Urinary bladder (tissue), 4 donors: ENCODE data around the gene EXOC1. TPM values are rescaled to one million over a fixed set of nuclear protein-coding genes. Genes with fewer than 3 reads are reported as not detected.
A peak's percentile ranks its signal among the peaks of the same experiment; 100 is the strongest.
"Not testable (repeated sequence)": the region's sequence is repeated elsewhere in the genome, so short reads cannot be mapped to it uniquely, and the experiment has no call there.

Source experiments
- DNase-seq: peaks from one replicate; pipeline ENCODE4 v3.0.0-alpha.2; 2015; ENCODE audit errors: extremely low spot score
- H3K27ac ChIP-seq: one replicate; pipeline ENCODE4 v1.5.1; 2013; ENCODE audit warnings: low read depth, mild to moderate bottlenecking, moderate library complexity
- H3K36me3 ChIP-seq: one replicate; pipeline ENCODE4 v1.6.1; 2013; ENCODE audit warnings: mild to moderate bottlenecking, moderate library complexity; ENCODE audit not compliant: insufficient read depth
- H3K4me1 ChIP-seq: one replicate; pipeline ENCODE4 v1.6.1; 2013; ENCODE audit warnings: mild to moderate bottlenecking, moderate library complexity; ENCODE audit not compliant: insufficient read depth
- H3K4me3 ChIP-seq: one replicate; pipeline ENCODE4 v1.5.1; 2013; ENCODE audit warnings: low read depth, low read length
- WGBS: extraction: QIAGEN DNeasy Blood & Tissue Kit; methylation state at CpG from one replicate; pipeline ENCODE4 v1.1.7; 2013; 5-methylcytosine and 5-hydroxymethylcytosine counted together
- polyA plus RNA-seq: library from polyadenylated mRNA; stranded (reverse); fragments of 200-250 nt; gene quantifications from one replicate; pipeline ENCODE4 v1.2.3, GENCODE V29; 2013
- total RNA-seq: library from RNA; depleted of rRNA; stranded (reverse); fragments of >200 nt; gene quantifications from one replicate; pipeline ENCODE4 v1.2.3, GENCODE V29; 2014
- donor health status: healthy with polysubstance abuse.
- donor health status: healthy.

Gene EXOC1
- total and polyA plus RNA-seq, 2 donors, result 16.2 to 70.6 TPM

DNA sequence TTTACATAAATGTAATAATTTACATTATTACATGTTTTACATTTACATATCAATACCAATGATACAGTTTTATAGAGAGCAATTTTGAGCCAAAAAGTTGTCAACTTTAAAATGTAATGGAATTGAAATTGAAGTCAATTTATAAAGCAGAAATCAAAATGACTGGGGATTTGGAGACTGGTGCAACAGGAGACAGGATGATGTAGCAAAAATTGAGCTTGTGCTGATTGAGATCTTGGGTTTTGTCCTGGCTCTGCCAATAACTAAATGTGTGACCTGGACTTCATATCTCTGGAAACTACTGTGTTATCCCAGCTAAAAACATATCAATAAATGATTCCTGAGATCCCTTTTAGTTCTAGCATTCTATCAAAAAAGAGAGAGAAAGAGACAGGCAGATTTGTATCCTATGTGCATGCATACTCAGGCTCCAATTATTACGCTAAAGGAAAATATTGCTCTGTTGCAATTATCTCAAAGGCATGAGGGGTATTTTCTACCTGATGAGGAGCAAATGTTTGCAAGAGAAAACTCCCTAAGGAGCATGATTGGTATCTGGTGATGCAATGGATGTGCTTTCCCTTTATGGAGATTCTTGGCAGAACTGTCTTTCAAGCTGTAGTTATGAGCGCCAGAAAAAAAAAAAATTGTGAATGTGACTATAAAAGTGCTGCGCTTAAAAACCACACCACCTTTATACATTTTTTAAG is 19.2 kb upstream of the EXOC1 start:
- H3K27ac ChIP-seq, result no peak overlapping the region
- H3K36me3 ChIP-seq, result no peaks in the 10 kb centered on the region
- DNase-seq, result no peak
- no peaks in the 10 kb centered on the region for H3K4me1 ChIP-seq
- 93% methylated on average over 3 of the region's 3 CpGs for WGBS
- H3K4me3 ChIP-seq, result no peak overlapping the region

DNA sequence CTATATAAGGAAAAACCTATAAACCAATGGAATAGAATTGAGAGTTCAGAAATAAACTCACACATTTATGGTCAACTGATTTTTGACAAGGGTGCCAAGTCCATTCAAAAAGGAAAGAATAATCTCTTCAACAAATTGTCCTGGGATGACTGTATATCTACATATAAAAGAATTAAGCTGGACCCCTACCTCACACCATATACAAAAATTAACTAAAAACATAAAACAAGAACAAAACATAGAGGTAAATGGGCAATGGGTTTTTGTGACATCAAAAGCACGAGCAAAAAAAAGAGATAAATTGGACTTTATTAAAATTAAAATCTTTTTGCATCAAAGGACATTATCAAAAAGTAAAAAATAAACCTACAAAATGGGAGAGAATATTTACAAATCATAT is 15.5 kb upstream of the EXOC1 start:
- WGBS, result 74% methylated on average over 1 of the region's 1 CpG
- Histone ChIP-seq H3K4me1 (no peaks in the 10 kb centered on the region), H3K4me3 (no peak overlapping the region), H3K36me3 (no peaks in the 10 kb centered on the region), H3K27ac (no peak overlapping the region)
- DNase-seq, result no peak

- WGBS, result 77% methylated on average over 1 of the region's 1 CpG
- Histone ChIP-seq H3K27ac (no peak overlapping the region), H3K4me1 (no peaks in the 10 kb centered on the region), H3K36me3 (no peaks in the 10 kb centered on the region), H3K4me3 (no peak overlapping the region)
- no peak for DNase-seq
These were observed 15.1 kb upstream of the EXOC1 start for GRCh38 chr4:55838356-55838755.

DNA sequence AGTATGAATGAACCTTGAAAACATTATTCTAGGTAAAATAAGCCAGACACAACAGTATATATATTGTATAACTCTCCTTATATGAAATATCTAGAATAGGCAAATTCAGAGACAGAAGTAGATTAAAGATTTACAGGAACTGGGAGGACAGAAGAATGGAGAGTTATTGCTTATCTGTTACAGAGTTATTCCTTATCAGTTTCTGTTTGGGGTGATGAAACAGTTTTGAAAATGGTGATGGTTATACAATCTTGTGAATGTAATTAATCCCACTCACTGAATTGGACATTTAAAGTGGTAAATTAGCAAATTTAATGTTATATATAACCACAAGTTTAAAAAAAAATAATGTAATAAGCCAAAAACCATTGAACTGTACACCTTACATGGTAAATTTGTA is 14.5 kb upstream of the EXOC1 start:
- Histone ChIP-seq H3K27ac (no peak overlapping the region), H3K36me3 (no peaks in the 10 kb centered on the region), H3K4me1 (no peaks in the 10 kb centered on the region), H3K4me3 (no peak overlapping the region)
- DNase-seq, result no peak

GRCh38 chr4:55840956-55841355 is 12.5 kb upstream of the EXOC1 start:
- WGBS, result 78% methylated on average over 1 of the region's 1 CpG
- H3K4me3 ChIP-seq, result no peak overlapping the region
- H3K4me1 ChIP-seq, result no peaks in the 10 kb centered on the region
- H3K36me3 ChIP-seq, result no peaks in the 10 kb centered on the region
- H3K27ac ChIP-seq, result no peak overlapping the region
- DNase-seq, result no peak

DNA sequence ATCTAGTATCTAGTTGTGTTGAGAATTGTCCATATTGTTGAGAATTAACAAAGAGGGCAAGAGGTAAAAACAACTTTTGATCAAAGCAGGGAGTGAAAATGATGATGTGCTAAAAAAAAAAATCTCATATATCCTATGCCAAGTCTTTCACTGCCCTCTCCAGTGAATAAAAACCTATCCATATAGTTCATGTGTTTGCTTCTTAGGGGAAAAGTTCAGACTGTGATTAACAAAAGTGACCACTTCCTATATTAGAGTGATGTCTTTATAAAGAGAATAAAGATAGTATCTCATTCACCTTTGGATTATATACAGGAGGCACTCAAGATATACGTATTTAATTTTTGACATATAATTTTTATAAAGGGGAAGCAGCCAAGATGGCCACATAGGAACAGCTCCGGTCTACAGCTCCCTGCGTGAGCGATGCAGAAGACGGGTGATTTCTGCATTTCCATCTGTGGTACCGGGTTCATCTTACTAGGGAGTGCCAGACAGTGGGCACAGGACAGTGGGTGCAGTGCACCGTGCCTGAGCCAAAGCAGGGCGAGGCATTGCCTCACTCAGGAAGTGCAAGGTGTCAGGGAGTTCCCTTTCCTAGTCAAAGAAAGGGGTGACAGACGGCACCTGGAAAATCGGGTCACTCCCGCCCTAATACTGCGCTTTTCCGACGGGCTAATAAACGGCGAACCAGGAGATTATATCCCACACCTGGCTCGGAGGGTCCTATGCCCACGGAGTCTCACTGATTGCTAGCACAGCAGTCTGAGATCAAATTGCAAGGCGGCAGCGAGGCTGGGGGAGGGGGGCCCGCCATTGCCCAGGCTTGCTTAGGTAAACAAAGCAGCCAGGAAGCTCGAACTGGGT is 11.8 kb upstream of the EXOC1 start:
- not testable (repeated sequence) for H3K27ac ChIP-seq, H3K36me3 ChIP-seq, H3K4me1 ChIP-seq, H3K4me3 ChIP-seq, DNase-seq
- WGBS, result 74% methylated on average over 21 of the region's 22 CpGs

- WGBS, result 57% methylated on average over 10 of the region's 10 CpGs
- not testable (repeated sequence) for H3K4me1 ChIP-seq, H3K4me3 ChIP-seq, H3K36me3 ChIP-seq, DNase-seq, H3K27ac ChIP-seq
These were observed 11.1 kb upstream of the EXOC1 start for GRCh38 chr4:55842312-55842711.

DNA sequence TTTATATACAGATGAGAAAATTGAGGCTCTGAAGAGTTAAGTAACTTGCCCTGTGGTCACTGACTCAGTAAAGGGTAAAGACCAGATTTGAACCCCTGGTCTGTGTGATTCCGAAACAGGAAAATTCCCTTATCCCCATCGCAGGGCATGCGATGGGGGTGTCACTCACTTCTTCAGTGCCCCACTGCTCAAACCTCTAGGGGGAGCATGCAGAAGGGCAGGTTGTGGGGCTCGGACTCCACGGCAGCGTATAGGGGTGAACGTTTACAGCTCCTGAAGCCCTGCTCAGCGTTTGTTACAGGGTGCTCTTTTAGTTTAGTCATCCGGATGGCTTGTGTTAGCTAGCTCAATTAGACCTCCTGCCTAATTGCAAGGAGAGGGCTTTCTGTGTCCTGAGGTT is 3.7 kb upstream of the EXOC1 start:
- no peaks in the 10 kb centered on the region for H3K36me3 ChIP-seq
- H3K27ac ChIP-seq, result no peak overlapping the region
- DNase-seq, result no peak
- 69% methylated on average over 9 of the region's 9 CpGs for WGBS
- H3K4me1 ChIP-seq, result no peaks in the 10 kb centered on the region
- no peak overlapping the region for H3K4me3 ChIP-seq

DNA sequence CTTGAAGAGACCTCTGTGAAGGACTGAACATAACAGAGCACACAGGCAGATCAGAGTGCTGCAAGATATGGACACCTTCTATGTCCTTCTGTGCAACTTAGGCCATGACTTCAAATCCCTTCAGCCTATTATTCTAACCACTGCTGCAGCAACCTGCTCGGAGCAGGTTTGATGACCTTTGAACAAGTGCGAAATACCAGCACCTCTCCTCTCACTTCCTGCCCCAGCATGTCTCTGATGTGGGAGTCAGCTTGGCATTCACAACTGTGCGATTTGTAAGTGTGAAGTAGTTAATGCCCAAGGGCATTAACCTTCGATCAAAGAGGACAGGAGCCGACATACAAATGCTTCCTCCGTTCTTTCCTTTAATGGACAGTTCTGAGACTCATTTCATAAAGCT is 1.6 kb upstream of the EXOC1 start:
- 80% methylated on average over 6 of the region's 6 CpGs for WGBS
- H3K4me1 ChIP-seq, result no peaks in the 10 kb centered on the region
- no peak for DNase-seq
- H3K36me3 ChIP-seq, result no peaks in the 10 kb centered on the region
- no peak overlapping the region for H3K4me3 ChIP-seq
- no peak overlapping the region for H3K27ac ChIP-seq

- Histone ChIP-seq H3K27ac (no peak overlapping the region), H3K4me3 (peak overlapping the region; percentile 88), H3K4me1 (no peaks in the 10 kb centered on the region), H3K36me3 (no peaks in the 10 kb centered on the region)
- WGBS, result 15% methylated on average over 7 of the region's 7 CpGs
- DNase-seq, result no peak
These were observed 681 bp downstream of the EXOC1 start for GRCh38 chr4:55854129-55854528.

DNA sequence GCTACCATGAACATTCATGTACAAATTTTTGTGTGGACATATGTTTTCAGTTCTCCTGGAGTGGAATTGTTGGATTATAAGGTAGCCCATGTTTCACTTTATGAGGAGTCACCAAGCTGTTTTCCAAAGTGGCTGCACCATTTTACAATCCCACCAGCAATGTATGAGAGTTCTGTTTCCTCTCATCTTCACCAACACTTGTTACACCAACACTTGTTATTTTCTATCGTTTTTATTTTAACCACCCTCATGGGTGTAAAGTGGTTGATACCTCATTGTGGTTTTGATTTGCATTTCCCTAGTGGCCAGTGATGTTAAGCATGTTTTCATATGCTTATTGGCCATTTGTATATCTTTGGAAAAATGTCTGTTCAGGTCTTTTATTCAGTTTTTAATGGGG is 4.1 kb downstream of the EXOC1 start:
- 92% methylated on average over 1 of the region's 1 CpG for WGBS
- no peak for DNase-seq
- no peak overlapping the region for H3K27ac ChIP-seq
- no peaks in the 10 kb centered on the region for H3K4me1 ChIP-seq
- no peak overlapping the region for H3K4me3 ChIP-seq
- H3K36me3 ChIP-seq, result no peaks in the 10 kb centered on the region

GRCh38 chr4:55859711-55860110 is 6.3 kb downstream of the EXOC1 start:
- Histone ChIP-seq H3K36me3 (no peaks in the 10 kb centered on the region), H3K4me3 (no peak overlapping the region), H3K4me1 (no peaks in the 10 kb centered on the region), H3K27ac (no peak overlapping the region)
- DNase-seq, result no peak
- WGBS, result 73% methylated on average over 2 of the region's 2 CpGs

DNA sequence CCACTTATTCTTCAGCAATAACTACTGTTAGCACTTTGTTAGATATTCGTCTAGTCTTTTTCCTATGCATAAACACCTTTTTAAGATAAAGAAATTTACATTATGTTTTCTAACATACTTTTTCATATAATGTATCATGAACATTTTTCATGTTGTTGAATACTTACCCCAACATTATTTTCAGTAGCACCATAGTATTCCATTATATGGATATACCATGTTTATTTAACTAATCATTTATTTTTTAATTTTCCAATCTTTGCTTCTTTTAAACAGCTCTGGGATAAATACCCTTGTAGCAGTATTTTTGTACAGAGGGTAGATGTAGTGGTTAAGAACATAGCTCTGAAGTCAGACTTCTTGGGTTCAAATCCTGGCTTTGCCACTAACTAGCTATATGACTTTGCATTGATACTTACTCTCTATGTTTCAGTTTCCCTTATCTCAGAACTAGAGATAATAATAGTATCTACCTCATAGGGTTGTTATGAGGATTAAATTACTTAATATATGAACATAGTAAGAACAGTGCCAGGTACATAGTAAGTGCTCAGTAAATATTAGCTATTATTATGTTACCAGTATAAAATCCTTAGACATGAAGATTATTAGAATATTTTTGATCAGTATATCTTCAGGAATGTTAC is 11.3 kb downstream of the EXOC1 start:
- no peak overlapping the region for H3K4me3 ChIP-seq
- no peak overlapping the region for H3K27ac ChIP-seq
- DNase-seq, result no peak
- H3K36me3 ChIP-seq, result peaks cover 2% of the 10 kb centered on the region
- H3K4me1 ChIP-seq, result no peaks in the 10 kb centered on the region
- 94% methylated on average over 1 of the region's 1 CpG for WGBS
